Neural progenitor cell (in vitro differentiated cells): Measurements from ENCODE around the gene MZF1. TPM values are rescaled to one million over a fixed set of nuclear protein-coding genes. Genes with fewer than 3 reads are reported as not detected.

Experiments
- DNase-seq: peaks from one replicate; pipeline ENCODE4 v3.0.0-alpha.2; 2016; ENCODE audit warnings: low spot score
- H2AFZ ChIP-seq: fragments of 200-600 bp; sonication (generic); replicated peaks from 2 replicates; pipeline ENCODE4 v1.6.1; 2016; ENCODE audit warnings: antibody characterized with exemption
- H3F3A ChIP-seq: fragments of 200-600 bp; sonication (generic); 2 replicates; pipeline ENCODE4 v1.6.1; 2016; ENCODE audit warnings: antibody characterized with exemption, low read depth
- H3K27ac ChIP-seq: fragments of 200-600 bp; sonication (generic); 2 replicates; pipeline ENCODE4 v1.5.1; 2016; ENCODE audit warnings: mild to moderate bottlenecking
- H3K27me3 ChIP-seq: fragments of 200-600 bp; sonication (generic); 2 replicates; pipeline ENCODE4 v1.6.1; 2016; ENCODE audit warnings: mild to moderate bottlenecking, moderate library complexity
- H3K36me3 ChIP-seq: fragments of 200-600 bp; sonication (generic); 2 replicates; pipeline ENCODE4 v1.5.1; 2016
- H3K4me1 ChIP-seq: fragments of 200-600 bp; sonication (generic); 2 replicates; pipeline ENCODE4 v1.6.1; 2016; ENCODE audit warnings: mixed run types
- H3K4me2 ChIP-seq: fragments of 200-600 bp; sonication (generic); 2 replicates; pipeline ENCODE4 v1.6.1; 2016
- H3K4me3 ChIP-seq: fragments of 200-600 bp; sonication (generic); 2 replicates; pipeline ENCODE4 v1.5.1; 2016
- H3K79me2 ChIP-seq: fragments of 200-600 bp; sonication (generic); 2 replicates; pipeline ENCODE4 v1.6.1; 2016; ENCODE audit warnings: low read depth
- H3K9ac ChIP-seq: fragments of 200-600 bp; sonication (generic); 2 replicates; pipeline ENCODE4 v1.6.1; 2016
- H3K9me3 ChIP-seq: fragments of 200-600 bp; sonication (generic); 2 replicates; pipeline ENCODE4 v1.5.1; 2016; ENCODE audit warnings: low read depth
- H4K20me1 ChIP-seq: fragments of 200-600 bp; sonication (generic); 2 replicates; pipeline ENCODE4 v1.6.1; 2016; ENCODE audit warnings: low read depth
- H3K27ac Mint-ChIP-seq: 3 replicates; pipeline ENCODE4 v1.8.0; 2021; ENCODE audit warnings: mixed read lengths
- H3K27me3 Mint-ChIP-seq: 2 replicates; pipeline ENCODE4 v1.8.0; 2022; ENCODE audit warnings: low read depth, mild to moderate bottlenecking, inconsistent platforms, moderate library complexity, mixed read lengths; ENCODE audit not compliant: insufficient read depth
- H3K36me3 Mint-ChIP-seq: 3 replicates; pipeline ENCODE4 v1.8.0; 2021; ENCODE audit warnings: mixed read lengths
- H3K4me1 Mint-ChIP-seq: 3 replicates; pipeline ENCODE4 v1.8.0; 2021; ENCODE audit warnings: mixed read lengths
- H3K4me3 Mint-ChIP-seq: 3 replicates; pipeline ENCODE4 v1.8.0; 2021; ENCODE audit warnings: mild to moderate bottlenecking, moderate library complexity, mixed read lengths
- H3K9me3 Mint-ChIP-seq: 3 replicates; pipeline ENCODE4 v1.8.0; 2020; ENCODE audit warnings: mixed read lengths
- EZH2 ChIP-seq: fragments of 200-600 bp; sonication (generic); IDR thresholded peaks from 2 replicates; pipeline ENCODE4 v1.6.1; 2017; ENCODE audit warnings: antibody characterized with exemption, mild to moderate bottlenecking, moderate library complexity
- EZH2phosphoT487 ChIP-seq: fragments of 200-600 bp; sonication (generic); IDR thresholded peaks from 2 replicates; pipeline ENCODE4 v1.6.1; 2017; ENCODE audit warnings: antibody characterized with exemption
- total RNA-seq: library from RNA; depleted of rRNA; stranded (reverse); fragments of >200 nt; gene quantifications from 2 replicates; pipeline ENCODE4 v1.2.3, GENCODE V29; 2015; ENCODE audit warnings: low replicate concordance
- TF ChIP-seq, protein P1 (sequence below): fragments of 200-600 bp; sonication (generic); IDR thresholded peaks from 2 replicates; pipeline ENCODE4 v1.5.1; 2017; ENCODE audit warnings: antibody characterized with exemption, mild to moderate bottlenecking

MZF1 gene
- total RNA-seq, 1 donor from 2014 or later = 8.4 TPM

DNA sequence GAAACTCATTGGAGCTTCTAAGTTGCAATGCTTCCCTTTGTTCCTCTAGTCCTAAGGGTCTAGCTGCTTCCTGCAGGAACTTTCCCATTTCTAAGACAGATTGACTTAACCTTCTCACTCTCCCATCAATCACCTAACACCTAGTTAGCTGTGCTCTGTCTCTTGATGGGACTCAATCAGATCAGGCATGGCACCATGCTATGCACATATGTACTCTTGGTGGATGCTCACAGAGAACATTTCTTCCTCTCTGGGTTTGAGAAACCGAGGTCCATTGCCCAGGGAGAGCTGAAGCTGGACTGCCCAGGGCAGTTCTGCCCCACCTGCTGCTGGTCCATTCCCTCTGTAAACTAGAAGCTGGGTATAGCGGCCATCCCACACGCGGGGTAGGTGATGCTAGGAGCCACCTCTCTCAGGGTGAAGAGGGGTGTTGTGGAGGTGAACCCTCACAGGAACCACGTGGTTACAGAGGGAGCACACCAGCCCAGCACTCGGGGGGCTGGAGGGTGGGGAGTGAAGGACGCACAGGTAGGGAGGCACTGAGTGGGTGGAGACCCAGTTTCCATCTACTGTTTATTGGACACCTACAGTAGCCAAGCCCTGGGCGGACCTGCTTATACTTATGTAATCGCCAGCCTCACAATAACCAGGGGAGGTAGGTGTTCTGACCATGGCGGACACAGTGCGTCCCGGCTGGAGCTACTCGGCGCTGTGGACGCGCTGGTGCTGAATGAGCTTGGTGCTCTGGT lies 11.6 kb downstream of the MZF1 start:
- no peaks in the 10 kb centered on the region for H3K9me3 Mint-ChIP-seq
- Histone ChIP-seq H3K27ac (no peak overlapping the region), H3K4me1 (peaks cover 13% of the 10 kb centered on the region), H3K79me2 (peaks cover 31% of the 10 kb centered on the region), H4K20me1 (peaks cover 14% of the 10 kb centered on the region), H3K4me3 (no peak overlapping the region), H3K36me3 (no peaks in the 10 kb centered on the region), H2AFZ (no peak overlapping the region), H3K9me3 (no peaks in the 10 kb centered on the region), H3K27me3 (peaks cover 22% of the 10 kb centered on the region), H3F3A (peaks cover 43% of the 10 kb centered on the region), H3K9ac (no peak overlapping the region), H3K4me2 (no peak overlapping the region)
- peak overlapping the region; percentile 74 for H3K4me3 Mint-ChIP-seq
- peaks cover 23% of the 10 kb centered on the region for H3K4me1 Mint-ChIP-seq
- TF ChIP-seq, protein P1, sequence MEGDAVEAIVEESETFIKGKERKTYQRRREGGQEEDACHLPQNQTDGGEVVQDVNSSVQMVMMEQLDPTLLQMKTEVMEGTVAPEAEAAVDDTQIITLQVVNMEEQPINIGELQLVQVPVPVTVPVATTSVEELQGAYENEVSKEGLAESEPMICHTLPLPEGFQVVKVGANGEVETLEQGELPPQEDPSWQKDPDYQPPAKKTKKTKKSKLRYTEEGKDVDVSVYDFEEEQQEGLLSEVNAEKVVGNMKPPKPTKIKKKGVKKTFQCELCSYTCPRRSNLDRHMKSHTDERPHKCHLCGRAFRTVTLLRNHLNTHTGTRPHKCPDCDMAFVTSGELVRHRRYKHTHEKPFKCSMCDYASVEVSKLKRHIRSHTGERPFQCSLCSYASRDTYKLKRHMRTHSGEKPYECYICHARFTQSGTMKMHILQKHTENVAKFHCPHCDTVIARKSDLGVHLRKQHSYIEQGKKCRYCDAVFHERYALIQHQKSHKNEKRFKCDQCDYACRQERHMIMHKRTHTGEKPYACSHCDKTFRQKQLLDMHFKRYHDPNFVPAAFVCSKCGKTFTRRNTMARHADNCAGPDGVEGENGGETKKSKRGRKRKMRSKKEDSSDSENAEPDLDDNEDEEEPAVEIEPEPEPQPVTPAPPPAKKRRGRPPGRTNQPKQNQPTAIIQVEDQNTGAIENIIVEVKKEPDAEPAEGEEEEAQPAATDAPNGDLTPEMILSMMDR = no peak
- no peak for TF ChIP-seq EZH2phosphoT487
- no peak for TF ChIP-seq EZH2
- peaks cover 10% of the 10 kb centered on the region for H3K36me3 Mint-ChIP-seq
- peaks cover 10% of the 10 kb centered on the region for H3K27me3 Mint-ChIP-seq
- no peak overlapping the region for H3K27ac Mint-ChIP-seq
- DNase-seq = no peak

DNA sequence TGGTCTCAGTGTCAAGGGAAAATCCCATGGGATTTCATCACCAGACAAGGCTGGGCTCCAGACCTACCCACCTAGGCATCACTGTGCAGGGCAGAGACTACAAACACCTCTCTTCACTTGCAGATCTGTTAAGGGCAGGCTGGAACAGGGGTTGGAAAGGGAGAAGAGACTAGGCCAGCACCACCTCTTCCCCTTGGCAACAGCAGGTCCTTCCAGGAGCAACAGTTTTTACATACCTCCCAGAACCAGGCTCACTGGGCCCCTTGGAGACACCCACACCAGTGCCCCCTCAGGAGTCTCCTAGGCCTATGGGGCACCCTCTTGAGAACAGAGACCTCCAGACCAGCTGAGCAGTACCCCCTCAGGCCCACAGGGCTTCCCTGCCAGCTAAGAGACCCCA lies 12.2 kb downstream of the MZF1 start:
- H3K4me3 Mint-ChIP-seq = peak overlapping the region; percentile 98
- Histone ChIP-seq H4K20me1 (peaks cover 15% of the 10 kb centered on the region), H3F3A (peaks cover 50% of the 10 kb centered on the region), H3K27me3 (peaks cover 22% of the 10 kb centered on the region), H3K4me2 (no peak overlapping the region), H3K9me3 (no peaks in the 10 kb centered on the region), H3K9ac (no peak overlapping the region), H2AFZ (no peak overlapping the region), H3K4me1 (peaks cover 13% of the 10 kb centered on the region), H3K79me2 (peaks cover 37% of the 10 kb centered on the region), H3K27ac (no peak overlapping the region), H3K4me3 (no peak overlapping the region), H3K36me3 (no peaks in the 10 kb centered on the region)
- no peak for TF ChIP-seq EZH2phosphoT487
- TF ChIP-seq EZH2 = no peak
- TF ChIP-seq, protein P1 = no peak
- peaks cover 14% of the 10 kb centered on the region for H3K27me3 Mint-ChIP-seq
- no peaks in the 10 kb centered on the region for H3K9me3 Mint-ChIP-seq
- peaks cover 29% of the 10 kb centered on the region for H3K4me1 Mint-ChIP-seq
- peaks cover 16% of the 10 kb centered on the region for H3K36me3 Mint-ChIP-seq
- no peak for DNase-seq
- H3K27ac Mint-ChIP-seq = no peak overlapping the region

DNA sequence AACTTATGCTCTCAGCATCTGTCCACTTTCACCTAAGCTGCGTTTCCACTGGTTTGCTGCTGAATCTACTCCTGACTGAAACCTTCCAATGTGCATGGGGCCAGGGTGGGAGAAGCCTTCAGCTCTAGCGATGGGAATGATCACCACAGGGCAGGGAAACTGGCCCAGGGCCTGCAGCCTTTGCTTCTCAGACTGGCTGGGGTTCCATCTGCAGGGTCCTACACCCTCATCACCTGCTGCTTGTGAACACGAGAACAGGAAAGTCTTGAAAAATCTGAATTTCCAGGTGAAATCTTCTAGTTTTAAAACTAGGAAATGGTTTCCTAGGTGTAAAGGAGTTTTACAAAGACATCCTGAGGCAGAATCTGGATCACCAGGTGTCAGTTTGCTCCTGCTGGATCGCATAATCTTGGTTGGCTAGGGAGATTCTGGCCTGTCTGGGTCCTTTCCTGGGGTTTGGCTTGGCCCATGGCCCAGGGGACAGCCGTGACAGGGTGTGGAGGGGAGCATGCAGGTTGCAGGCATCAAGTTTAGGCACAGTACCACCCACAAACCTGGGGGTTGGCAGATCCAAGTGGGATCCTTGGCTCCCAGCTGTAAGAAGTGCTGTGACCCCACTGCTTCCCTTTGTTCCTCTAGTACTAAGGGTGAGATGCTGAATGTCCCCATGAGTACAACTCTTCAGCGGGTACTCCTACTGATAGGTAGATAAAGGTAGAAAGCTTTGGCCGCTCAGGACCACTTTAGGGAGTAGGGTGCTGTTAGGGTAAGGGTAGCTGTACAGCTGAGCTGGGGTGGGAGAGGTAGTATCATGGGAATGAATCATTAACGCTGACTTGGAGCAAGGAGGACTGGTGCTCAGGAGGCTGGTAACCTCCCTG lies 12.9 kb downstream of the MZF1 start:
- Histone ChIP-seq H4K20me1 (peaks cover 15% of the 10 kb centered on the region), H3F3A (peaks cover 56% of the 10 kb centered on the region), H3K9ac (no peak overlapping the region), H3K36me3 (no peaks in the 10 kb centered on the region), H3K4me3 (peak overlapping the region; percentile 65), H3K9me3 (no peaks in the 10 kb centered on the region), H3K4me2 (peak overlapping the region; percentile 79), H3K27me3 (peaks cover 22% of the 10 kb centered on the region), H2AFZ (no peak overlapping the region), H3K79me2 (peaks cover 37% of the 10 kb centered on the region), H3K27ac (no peak overlapping the region), H3K4me1 (peaks cover 17% of the 10 kb centered on the region)
- TF ChIP-seq, protein P1 = no peak
- TF ChIP-seq EZH2 (no peak), EZH2phosphoT487 (no peak)
- Mint-ChIP-seq H3K36me3 (peaks cover 16% of the 10 kb centered on the region), H3K9me3 (no peaks in the 10 kb centered on the region), H3K4me1 (peaks cover 32% of the 10 kb centered on the region), H3K4me3 (peak overlapping the region; percentile 98), H3K27ac (peak overlapping the region; percentile 79), H3K27me3 (peaks cover 16% of the 10 kb centered on the region)
- no peak for DNase-seq
